Activated CD8-positive, alpha-beta T cell treated with anti-CD3 and anti-CD28 coated beads for 36 hours (primary cell): ENCODE results near the gene PRRC2B. TPM values are rescaled to one million over a fixed set of nuclear protein-coding genes. Genes with fewer than 3 reads are reported as not detected.

Source experiments
- ATAC-seq: fragments of 200-7000 bp; cut with Tn5 transposase; one replicate; pipeline ENCODE4 v1.10.0; 2021; ENCODE audit warnings: mild to moderate bottlenecking, moderate library complexity
- CTCF ChIA-PET: fragments of 350-600 bp; sonication (Branson Sonifier 250); formaldehyde crosslinking; loops from one replicate; lab custom pipeline; 2021; ENCODE audit warnings: antibody characterized with exemption; lab: Charles Lee
- POLR2A ChIA-PET: fragments of 350-600 bp; sonication (Branson Sonifier 250); formaldehyde crosslinking; loops from one replicate; lab custom pipeline; 2021; ENCODE audit warnings: antibody characterized with exemption; lab: Charles Lee
- DNase-seq: peaks from one replicate; pipeline ENCODE4 v3.0.0-alpha.2; 2020
- H3K27ac Mint-ChIP-seq: one replicate; pipeline ENCODE4 v1.8.0; 2021; ENCODE audit warnings: mild to moderate bottlenecking, mixed read lengths
- H3K27me3 Mint-ChIP-seq: one replicate; pipeline ENCODE4 v1.8.0; 2021; ENCODE audit warnings: mixed read lengths
- H3K36me3 Mint-ChIP-seq: one replicate; pipeline ENCODE4 v1.8.0; 2021; ENCODE audit warnings: low read depth, mixed read lengths
- H3K4me1 Mint-ChIP-seq: one replicate; pipeline ENCODE4 v1.8.0; 2021; ENCODE audit warnings: low read depth, mixed read lengths
- H3K4me3 Mint-ChIP-seq: one replicate; pipeline ENCODE4 v1.8.0; 2021; ENCODE audit warnings: mild to moderate bottlenecking, moderate library complexity, mixed read lengths
- H3K9me3 Mint-ChIP-seq: one replicate; pipeline ENCODE4 v1.8.0; 2021; ENCODE audit warnings: mixed read lengths
- intact Hi-C: fragments of 100-400 bp; cut with micrococcal nuclease; formaldehyde crosslinking; loops from one replicate; pipeline ENCODE4 v1.10.0; 2022
- total RNA-seq, 2 experiments: library from RNA; stranded (reverse); gene quantifications; one replicate each; pipeline ENCODE4 v1.2.3, GENCODE V29; 2021
- TF ChIP-seq, protein P1 (sequence below): fragments of 200-600 bp; IDR thresholded peaks from one replicate; pipeline ENCODE4 v1.8.0; 2022; ENCODE audit warnings: antibody characterized with exemption, mild to moderate bottlenecking

Gene PRRC2B
- total RNA-seq, 2 experiments from 2014 or later, result 134 to 141 TPM

DNA sequence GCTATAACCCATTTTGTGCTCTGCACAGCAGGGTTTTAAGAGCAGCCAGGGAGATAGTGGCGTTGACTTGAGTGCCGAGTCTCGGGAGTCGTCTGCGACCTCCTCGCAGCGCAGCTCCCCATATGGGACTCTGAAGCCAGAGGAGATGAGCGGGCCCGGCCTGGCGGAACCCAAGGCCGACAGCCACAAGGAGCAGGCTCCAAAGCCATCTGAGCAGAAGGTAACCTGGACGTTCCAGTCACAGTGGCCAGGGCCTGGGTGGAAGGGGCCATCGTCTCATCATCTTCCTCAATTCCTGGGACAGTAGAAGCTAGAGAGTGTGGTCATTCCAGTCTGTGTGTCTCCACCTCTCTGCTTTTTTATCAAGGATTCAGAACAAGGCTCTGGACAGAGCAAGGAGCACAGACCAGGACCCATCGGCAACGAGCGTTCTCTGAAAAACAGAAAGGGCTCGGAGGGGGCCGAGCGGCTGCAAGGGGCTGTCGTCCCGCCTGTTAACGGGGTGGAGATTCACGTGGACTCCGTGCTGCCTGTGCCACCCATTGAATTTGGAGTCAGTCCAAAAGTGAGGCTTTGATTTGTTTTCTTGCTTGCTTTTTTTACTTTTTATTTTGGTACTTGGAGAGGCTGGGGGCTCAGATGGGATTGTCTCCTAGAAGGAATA lies 88.6 kb downstream of the PRRC2B start:
- peaks cover 10% of the 10 kb centered on the region for H3K4me1 Mint-ChIP-seq
- H3K36me3 Mint-ChIP-seq, result peaks cover 44% of the 10 kb centered on the region
- POLR2A ChIA-PET, result interaction anchor here (2.2 kb wide), 1 partner anchor 21 kb away, joined by 5 read pairs; the partner anchor contains the start of gene POMT1
- no peaks in the 10 kb centered on the region for H3K9me3 Mint-ChIP-seq
- H3K27ac Mint-ChIP-seq, result no peak overlapping the region
- H3K4me3 Mint-ChIP-seq, result no peak overlapping the region
- ATAC-seq (no peak), DNase-seq (no peak)
- intact Hi-C loops, result no loop called here
- CTCF ChIA-PET, result interaction anchor here (1.2 kb wide), 1 partner anchor 78 kb away, joined by 3 read pairs; no protein-coding TSS in a partner anchor
- TF ChIP-seq, protein P1, sequence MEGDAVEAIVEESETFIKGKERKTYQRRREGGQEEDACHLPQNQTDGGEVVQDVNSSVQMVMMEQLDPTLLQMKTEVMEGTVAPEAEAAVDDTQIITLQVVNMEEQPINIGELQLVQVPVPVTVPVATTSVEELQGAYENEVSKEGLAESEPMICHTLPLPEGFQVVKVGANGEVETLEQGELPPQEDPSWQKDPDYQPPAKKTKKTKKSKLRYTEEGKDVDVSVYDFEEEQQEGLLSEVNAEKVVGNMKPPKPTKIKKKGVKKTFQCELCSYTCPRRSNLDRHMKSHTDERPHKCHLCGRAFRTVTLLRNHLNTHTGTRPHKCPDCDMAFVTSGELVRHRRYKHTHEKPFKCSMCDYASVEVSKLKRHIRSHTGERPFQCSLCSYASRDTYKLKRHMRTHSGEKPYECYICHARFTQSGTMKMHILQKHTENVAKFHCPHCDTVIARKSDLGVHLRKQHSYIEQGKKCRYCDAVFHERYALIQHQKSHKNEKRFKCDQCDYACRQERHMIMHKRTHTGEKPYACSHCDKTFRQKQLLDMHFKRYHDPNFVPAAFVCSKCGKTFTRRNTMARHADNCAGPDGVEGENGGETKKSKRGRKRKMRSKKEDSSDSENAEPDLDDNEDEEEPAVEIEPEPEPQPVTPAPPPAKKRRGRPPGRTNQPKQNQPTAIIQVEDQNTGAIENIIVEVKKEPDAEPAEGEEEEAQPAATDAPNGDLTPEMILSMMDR, result no peak
- no peaks in the 10 kb centered on the region for H3K27me3 Mint-ChIP-seq

DNA sequence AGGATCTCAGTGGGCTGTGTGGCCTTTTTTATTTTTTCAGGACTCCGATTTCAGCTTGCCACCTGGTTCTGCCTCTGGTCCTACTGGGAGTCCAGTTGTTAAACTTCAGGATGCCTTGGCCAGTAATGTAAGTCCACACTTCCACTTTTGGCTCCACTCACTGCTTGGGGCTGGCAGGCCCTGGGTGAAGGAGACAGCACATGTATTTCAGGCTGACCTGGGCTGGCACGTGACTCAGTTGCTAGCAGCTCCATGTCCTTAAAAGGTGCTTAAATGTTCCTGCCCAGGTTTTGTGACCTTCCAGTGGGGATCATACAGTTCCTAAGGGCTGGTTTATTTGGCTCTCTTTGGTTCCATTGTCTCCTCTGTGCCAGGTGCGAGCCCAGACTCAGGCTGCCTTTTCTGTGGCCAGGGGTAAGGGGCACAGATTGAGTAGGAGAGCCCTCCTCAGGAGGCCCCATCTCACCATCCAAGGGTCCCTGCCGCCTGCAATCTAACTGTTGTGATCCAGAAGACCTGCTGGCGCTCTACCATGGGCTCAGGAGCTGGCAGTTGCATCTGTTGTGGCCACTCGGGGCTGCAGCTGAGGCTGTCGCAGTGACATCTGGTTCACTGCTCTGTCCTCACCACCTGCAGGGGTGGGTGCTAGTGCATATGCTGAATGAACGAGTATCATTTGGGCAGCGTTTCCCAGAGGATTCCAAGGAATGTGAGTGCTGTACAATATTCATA lies 89.6 kb downstream of the PRRC2B start:
- DNase-seq, result no peak
- Mint-ChIP-seq H3K4me3 (no peak overlapping the region), H3K27ac (no peak overlapping the region), H3K9me3 (no peaks in the 10 kb centered on the region), H3K4me1 (peaks cover 10% of the 10 kb centered on the region), H3K36me3 (peaks cover 47% of the 10 kb centered on the region), H3K27me3 (no peaks in the 10 kb centered on the region)
- ATAC-seq, result no peak
- TF ChIP-seq, protein P1, result no peak
- intact Hi-C loops, result no loop called here
- CTCF ChIA-PET, result no interaction called here
- POLR2A ChIA-PET, result no interaction called here

DNA sequence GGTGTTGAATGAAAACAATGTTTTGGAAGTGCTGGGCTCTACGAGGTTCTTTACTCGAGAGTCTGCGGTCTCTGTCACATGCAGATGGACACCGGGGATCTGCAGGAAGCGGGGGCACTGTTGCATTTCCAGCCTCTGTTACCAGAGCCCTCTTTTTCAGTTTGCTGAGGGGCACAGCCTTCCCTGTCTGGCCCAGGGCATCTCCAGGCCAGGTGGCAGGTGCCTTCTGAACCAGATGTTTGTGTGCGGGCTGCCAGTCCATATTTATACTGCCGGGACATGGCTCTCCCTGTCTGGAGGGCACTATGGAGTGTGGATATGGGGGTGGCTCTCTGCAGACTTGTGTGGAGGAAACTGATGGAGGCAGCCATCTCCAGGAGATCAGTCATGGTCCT lies 90.2 kb downstream of the PRRC2B start:
- DNase-seq (no peak), ATAC-seq (no peak)
- no peaks in the 10 kb centered on the region for H3K27me3 Mint-ChIP-seq
- CTCF ChIA-PET, result no interaction called here
- TF ChIP-seq, protein P1, result no peak
- intact Hi-C loops, result no loop called here
- H3K9me3 Mint-ChIP-seq, result no peaks in the 10 kb centered on the region
- peaks cover 10% of the 10 kb centered on the region for H3K4me1 Mint-ChIP-seq
- no peak overlapping the region for H3K4me3 Mint-ChIP-seq
- no peak overlapping the region for H3K27ac Mint-ChIP-seq
- peaks cover 48% of the 10 kb centered on the region for H3K36me3 Mint-ChIP-seq
- POLR2A ChIA-PET, result no interaction called here

DNA sequence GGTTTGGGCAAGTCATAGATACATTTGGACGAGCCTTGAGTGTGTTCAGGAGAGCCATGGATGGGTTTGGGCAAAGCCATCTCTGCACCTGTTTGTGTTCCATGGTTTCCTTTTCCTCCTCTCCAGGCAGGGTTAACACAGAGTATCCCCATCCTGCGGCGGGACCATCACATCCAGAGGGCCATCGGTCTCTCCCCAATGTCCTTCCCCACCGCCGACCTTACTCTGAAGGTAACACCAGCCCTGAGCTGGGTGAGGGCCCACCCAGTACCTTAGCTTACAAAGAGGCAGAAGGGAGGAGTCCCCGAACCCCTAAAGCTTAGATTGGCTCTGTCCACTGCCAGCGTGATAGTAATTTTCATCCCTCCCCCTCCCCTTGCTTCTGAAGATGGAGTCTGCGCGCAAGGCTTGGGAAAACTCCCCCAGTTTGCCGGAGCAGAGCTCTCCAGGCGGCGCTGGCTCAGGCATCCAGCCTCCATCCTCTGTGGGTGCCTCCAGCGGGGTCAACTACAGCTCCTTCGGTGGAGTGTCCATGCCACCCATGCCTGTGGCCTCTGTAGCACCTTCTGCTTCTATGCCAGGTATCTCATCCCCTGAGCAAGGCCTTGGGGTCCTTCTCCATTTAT lies 90.8 kb downstream of the PRRC2B start:
- Mint-ChIP-seq H3K9me3 (no peaks in the 10 kb centered on the region), H3K4me3 (no peak overlapping the region), H3K4me1 (peaks cover 5% of the 10 kb centered on the region), H3K36me3 (peaks cover 48% of the 10 kb centered on the region), H3K27ac (no peak overlapping the region), H3K27me3 (no peaks in the 10 kb centered on the region)
- no peak for ATAC-seq
- no peak for DNase-seq
- CTCF ChIA-PET, result interaction anchor here (0.6 kb wide), 1 partner anchor 94 kb away, joined by 4 read pairs; no protein-coding TSS in a partner anchor
- POLR2A ChIA-PET, result interaction anchor here (1.0 to 1.2 kb wide), 2 partner anchors 14 to 35 kb away, joined by 3 read pairs; no protein-coding TSS in a partner anchor
- TF ChIP-seq, protein P1, result no peak
- intact Hi-C loops, result no loop called here
